ENCODE data around the gene AUTS2.

DNA sequence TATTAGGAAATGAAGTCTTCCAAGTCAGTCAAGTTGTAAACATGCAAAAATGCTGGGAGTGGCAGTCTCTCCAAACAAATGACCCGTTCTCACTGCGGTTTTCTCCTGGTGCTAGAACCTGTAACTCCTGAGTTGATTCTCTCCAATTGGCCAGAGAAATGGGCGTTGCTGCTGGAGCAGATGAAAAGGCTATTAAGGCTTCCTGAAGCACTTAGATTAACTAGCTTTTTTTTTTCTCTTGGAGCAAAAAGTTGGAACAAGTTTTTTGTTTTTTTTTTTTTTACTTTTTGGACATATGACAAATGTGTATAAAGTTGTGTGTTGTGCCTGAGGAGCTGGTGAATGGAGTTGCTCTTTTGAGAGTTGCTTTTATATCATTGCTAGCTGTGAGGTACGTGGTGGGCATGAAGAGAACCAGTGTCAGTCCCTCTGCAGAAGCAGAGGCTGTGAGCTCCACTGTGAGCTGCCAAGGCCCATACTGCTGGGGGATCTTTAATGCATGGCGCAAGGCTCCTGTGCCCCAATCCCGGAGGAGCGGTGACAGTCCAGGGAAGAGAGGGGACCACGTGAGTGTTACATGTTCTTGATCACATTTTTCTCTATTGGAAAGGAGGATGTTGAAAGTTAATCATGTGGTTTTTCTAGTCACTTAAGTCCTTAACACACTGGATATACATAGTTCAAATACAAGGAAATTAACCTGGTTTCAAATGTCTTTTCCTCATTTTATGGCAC, 1140.0 kb downstream of the AUTS2 start:
- TF ChIP-seq CTCF (IDR thresholded peaks at IDR 0.05) (no peak), EP300 (IDR thresholded peaks at IDR 0.05) (no peak), POLR2A (IDR thresholded peaks at IDR 0.05) (no peak), POLR2AphosphoS5 (IDR thresholded peaks at IDR 0.05) (no peak)
